NCI-H2029 (cell line): ENCODE results near the gene GPR45.

Experiments used
- DNase-seq: peaks from one replicate; lab custom pipeline; 2025; lab: John Stamatoyannopoulos, UW

GPR45 gene

GRCh38 chr2:105254531-105255210 lies 13.1 kb downstream of the GPR45 start:
- no peak for DNase-seq

DNA sequence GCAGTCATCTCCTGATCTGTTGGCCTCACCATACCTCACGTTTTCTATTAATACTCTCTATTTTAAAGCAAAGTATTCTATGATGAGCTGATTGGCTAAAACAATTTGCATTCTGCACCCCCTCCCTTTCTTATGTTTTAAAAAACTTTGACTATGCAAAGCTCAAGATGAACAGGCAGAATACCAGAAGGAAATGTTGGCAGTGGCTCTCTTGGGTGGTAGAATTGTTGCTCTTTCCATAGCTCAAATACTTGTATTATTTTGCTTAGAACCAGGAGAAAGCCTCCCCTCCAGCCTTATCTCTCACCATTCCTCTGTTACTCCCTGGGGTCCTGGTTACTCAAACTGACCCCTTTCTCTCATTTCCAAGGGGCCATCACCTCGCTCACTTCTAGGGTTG lies 14.4 kb downstream of the GPR45 start:
- DNase-seq: no peak

- DNase-seq: no peak
Observed at GRCh38 chr2:105256431-105257047, 15.0 kb downstream of the GPR45 start.

DNA sequence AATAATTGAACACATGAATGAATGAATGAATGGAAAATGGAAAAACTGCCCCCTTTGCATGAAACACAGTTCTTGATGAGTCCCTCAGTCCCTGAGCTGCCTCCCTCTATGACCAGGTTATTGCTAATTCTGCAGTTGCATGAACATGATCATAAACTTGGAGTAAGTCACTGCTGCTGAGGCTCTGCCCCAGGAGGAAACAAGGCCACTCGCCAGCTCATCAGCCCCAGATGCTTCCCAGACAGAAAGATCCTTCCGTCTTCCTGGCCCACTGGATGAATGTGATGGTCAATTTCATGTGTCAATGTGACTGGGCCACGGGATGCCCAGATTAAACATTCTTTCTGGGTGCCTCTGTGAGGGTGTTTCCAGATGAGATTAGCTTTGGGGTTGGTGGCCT lies 16.4 kb downstream of the GPR45 start:
- no peak for DNase-seq

GRCh38 chr2:105258835-105259350 lies 17.4 kb downstream of the GPR45 start:
- no peak for DNase-seq

GRCh38 chr2:105261061-105261460 lies 19.5 kb downstream of the GPR45 start:
- no peak for DNase-seq

- DNase-seq: no peak
Observed at GRCh38 chr2:105262651-105263091, 21.1 kb downstream of the GPR45 start.

- no peak for DNase-seq
Observed at GRCh38 chr2:105269426-105269825, 27.9 kb downstream of the GPR45 start.

- no peak for DNase-seq
Observed at GRCh38 chr2:105271393-105272045, 30.0 kb downstream of the GPR45 start.

DNA sequence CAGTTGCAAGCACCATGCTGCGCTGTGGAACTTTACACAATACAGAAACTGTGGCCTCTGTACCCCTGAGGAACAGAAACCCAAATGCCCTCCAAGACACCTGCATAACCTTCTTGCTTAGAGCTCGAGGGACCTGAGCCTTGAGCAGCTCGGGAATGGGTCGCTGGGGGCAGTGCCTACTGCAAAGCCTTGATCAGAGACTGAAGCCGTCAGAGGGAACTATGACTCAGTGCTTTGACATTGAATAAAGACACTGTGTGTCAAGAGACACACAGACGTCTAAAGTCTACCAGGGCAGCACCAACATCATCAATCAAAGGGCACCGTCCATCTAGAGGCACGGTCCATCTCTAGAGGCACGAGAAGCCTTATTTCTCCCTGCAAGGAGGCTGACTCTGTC lies 30.6 kb downstream of the GPR45 start:
- no peak for DNase-seq

GRCh38 chr2:105274046-105274445 lies 32.5 kb downstream of the GPR45 start:
- DNase-seq: no peak

DNA sequence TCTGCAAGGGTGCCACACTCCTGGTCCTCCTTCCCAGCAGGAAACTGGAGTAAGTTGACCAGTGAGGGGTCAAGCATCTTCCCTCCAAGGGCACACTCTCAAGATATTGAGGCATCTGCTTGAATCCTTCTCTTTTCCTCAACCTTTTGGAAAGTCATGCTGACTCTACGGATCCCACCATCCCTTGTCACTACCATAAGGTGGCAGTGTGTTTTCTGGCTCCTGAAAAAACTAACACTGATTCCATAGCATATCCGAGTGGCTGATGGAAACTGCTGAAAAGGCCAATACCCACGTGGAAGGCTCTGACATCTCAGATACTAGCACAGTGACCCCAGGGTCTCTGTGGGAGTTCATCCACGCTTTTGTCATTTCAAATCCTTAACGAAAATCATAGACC lies 37.1 kb downstream of the GPR45 start:
- DNase-seq: no peak

- no peak for DNase-seq
Observed at GRCh38 chr2:105279126-105279525, 37.6 kb downstream of the GPR45 start.

DNA sequence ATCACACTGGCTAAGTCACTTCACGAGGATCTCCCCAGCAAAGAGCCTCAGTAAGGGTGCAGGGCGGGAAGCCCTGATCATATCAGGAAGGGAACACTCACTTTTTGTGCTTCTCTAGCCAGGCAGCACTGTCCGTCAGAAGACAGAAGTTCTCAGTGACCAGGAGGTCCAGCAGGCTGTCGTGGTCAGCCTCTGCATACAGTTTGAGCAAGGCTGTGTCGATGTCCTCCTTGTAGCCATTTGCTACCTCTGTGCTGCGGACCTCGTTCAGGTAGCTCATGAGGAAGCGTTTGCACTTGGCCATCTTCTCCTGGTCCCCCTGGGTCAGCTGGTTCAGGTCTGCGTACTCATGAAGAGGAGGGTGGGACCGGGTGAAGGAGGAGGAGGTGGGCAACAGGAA lies 38.7 kb downstream of the GPR45 start:
- DNase-seq: no peak

DNA sequence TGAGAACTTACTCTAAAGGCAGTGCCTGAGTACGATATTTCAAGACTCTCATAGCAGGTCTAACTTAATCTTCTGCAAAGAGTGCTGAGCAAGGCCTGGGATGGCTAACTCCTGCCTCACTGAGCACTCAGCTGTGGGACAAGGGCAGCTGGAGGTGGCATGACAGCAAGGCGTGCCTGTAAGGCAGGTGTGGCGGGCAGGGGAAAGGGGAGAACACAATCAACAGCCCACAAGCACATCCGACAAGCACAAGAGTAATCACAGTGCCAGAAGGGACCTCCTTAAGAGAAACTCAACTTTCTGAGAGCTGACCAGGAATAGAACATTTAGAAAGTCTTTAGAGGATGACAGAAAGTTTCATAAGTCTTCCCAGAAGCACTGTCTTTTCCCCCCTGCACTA lies 42.0 kb downstream of the GPR45 start:
- DNase-seq: no peak

DNA sequence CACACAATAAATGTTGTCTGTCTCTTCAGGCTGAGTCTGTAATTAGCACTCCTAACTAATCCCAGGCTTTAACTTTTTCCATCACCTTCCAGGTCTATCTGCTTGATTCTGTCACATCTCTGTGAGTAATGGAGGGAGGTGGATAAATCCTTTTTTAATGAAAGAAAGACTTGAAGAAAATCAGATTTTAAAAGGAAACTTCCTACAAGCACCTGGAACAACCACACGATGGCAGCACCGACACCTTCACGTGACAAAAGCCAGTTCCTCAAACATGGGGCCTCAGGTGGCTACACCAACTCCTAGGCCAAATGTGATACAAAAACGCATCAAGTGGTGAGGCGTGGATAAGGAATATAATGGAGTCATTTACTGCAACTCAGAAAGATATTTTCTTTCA lies 46.1 kb downstream of the GPR45 start:
- DNase-seq: no peak

DNA sequence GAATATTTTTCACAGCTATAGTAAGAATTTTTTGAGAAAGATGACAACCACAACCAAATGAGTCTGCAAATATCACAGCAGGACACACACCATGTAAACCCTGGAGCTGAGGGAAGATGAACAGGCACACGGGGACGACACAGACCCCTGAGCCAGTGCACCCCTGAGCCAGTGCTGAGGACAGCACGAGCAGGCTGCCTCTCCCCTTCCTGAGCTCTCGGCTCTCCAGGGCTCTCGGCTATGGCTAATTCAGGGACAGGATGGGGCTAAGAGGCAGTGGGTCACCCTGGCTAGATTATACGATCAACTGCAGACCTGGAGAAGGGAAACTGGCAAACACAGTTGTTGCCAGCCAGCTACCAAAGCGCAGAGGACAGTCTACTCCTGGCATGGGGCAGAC lies 46.6 kb downstream of the GPR45 start:
- DNase-seq: no peak

GRCh38 chr2:105290981-105291660 lies 49.6 kb downstream of the GPR45 start:
- no peak for DNase-seq

DNA sequence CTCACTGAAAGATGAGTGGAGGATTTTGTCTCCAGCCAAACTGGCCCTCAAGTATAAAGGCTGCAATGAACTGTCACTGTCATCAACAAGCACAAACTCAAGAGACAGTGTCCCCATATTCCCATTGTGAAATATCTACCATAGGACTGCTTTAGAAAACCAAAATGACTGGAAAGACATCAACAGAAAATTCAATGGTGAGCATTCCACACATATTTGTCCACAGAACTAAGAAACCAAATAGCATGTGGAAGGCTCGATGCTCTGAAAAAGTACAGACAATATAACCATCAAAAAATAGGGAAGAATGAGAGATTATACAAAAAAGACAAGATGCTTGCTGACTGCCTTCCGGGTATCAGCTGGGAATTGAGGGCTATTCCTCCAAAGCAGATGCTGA lies 50.4 kb downstream of the GPR45 start:
- DNase-seq: no peak
